SK-N-SH treated with all-trans-retinoic acid at 6 μM for 48 hours (cell line): Measurements from ENCODE around the gene FAM8A1.

Source experiments
- ATAC-seq: fragments of 200-7000 bp; cut with Tn5 transposase; 3 replicates; pipeline ENCODE4 v1.9.1; 2020; ENCODE audit warnings: mild to moderate bottlenecking, moderate library complexity
- CSDC2 ChIP-seq: fragments of 250-450 bp; sonication (Bioruptor Pico); IDR thresholded peaks from 2 replicates; pipeline ENCODE4 v1.5.0; 2020; ENCODE audit warnings: mild to moderate bottlenecking, moderate library complexity
- CSRNP3 ChIP-seq: fragments of 250-450 bp; sonication (Bioruptor Pico); IDR thresholded peaks from 2 replicates; pipeline ENCODE4 v1.5.1; 2021; ENCODE audit warnings: mild to moderate bottlenecking, moderate library complexity
- ESRRG ChIP-seq: fragments of 250-450 bp; sonication (Bioruptor Pico); IDR thresholded peaks from 2 replicates; pipeline ENCODE4 v1.6.1; 2021; ENCODE audit warnings: mild to moderate bottlenecking
- GLIS3 ChIP-seq: fragments of 250-450 bp; sonication (Bioruptor Pico); IDR thresholded peaks from 2 replicates; pipeline ENCODE4 v1.5.0; 2020; ENCODE audit warnings: mild to moderate bottlenecking, moderate library complexity
- ISL1 ChIP-seq: fragments of 250-450 bp; sonication (Bioruptor Pico); IDR thresholded peaks from 2 replicates; pipeline ENCODE4 v2.1.2; 2022; ENCODE audit warnings: mild to moderate bottlenecking, moderate library complexity
- PPARA ChIP-seq: fragments of 250-450 bp; sonication (Bioruptor Pico); IDR thresholded peaks from 2 replicates; pipeline ENCODE4 v1.5.0; 2020; ENCODE audit warnings: mild to moderate bottlenecking, borderline replicate concordance
- RARB ChIP-seq: fragments of 250-450 bp; sonication (Bioruptor Pico); IDR thresholded peaks from 2 replicates; pipeline ENCODE4 v1.8.0; 2021; ENCODE audit warnings: mild to moderate bottlenecking, moderate library complexity
- SNAI2 ChIP-seq: fragments of 250-450 bp; sonication (Bioruptor Pico); IDR thresholded peaks from 2 replicates; pipeline ENCODE4 v1.5.0; 2020; ENCODE audit warnings: mild to moderate bottlenecking, moderate library complexity
- TCF4 ChIP-seq: fragments of 250-450 bp; sonication (Bioruptor Pico); IDR thresholded peaks from 2 replicates; pipeline ENCODE4 v1.8.0; 2021; ENCODE audit warnings: mild to moderate bottlenecking, moderate library complexity, borderline replicate concordance
- TOX ChIP-seq: fragments of 250-450 bp; sonication (Bioruptor Pico); IDR thresholded peaks from 2 replicates; pipeline ENCODE4 v1.8.0; 2021; ENCODE audit warnings: mild to moderate bottlenecking, moderate library complexity, borderline replicate concordance
- TSHZ2 ChIP-seq: fragments of 250-450 bp; sonication (Bioruptor Pico); IDR thresholded peaks from 2 replicates; pipeline ENCODE4 v1.5.0; 2020; ENCODE audit warnings: mild to moderate bottlenecking, moderate library complexity
- ZC3H10 ChIP-seq: fragments of 250-450 bp; sonication (Bioruptor Pico); IDR thresholded peaks from 2 replicates; pipeline ENCODE4 v1.5.1; 2021; ENCODE audit warnings: mild to moderate bottlenecking, moderate library complexity
- ZFP3 ChIP-seq: fragments of 250-450 bp; sonication (Bioruptor Pico); IDR thresholded peaks from 2 replicates; pipeline ENCODE4 v1.5.0; 2020; ENCODE audit warnings: mild to moderate bottlenecking, moderate library complexity
- ZFP30 ChIP-seq: fragments of 450-650 bp; formaldehyde crosslinking; IDR thresholded peaks from 2 replicates; pipeline ENCODE4 v1.5.0; 2022; ENCODE audit warnings: mild to moderate bottlenecking, moderate library complexity
- ZNF565 ChIP-seq: fragments of 450-650 bp; formaldehyde crosslinking; conservative IDR thresholded peaks from 2 replicates; pipeline ENCODE4 v1.5.0; 2020; ENCODE audit warnings: low read depth, mild to moderate bottlenecking, moderate library complexity
- ZNF70 ChIP-seq: fragments of 450-650 bp; formaldehyde crosslinking; IDR thresholded peaks from 2 replicates; pipeline ENCODE4 v1.5.0; 2020; ENCODE audit warnings: mild to moderate bottlenecking, moderate library complexity
- ZNF8 ChIP-seq: fragments of 450-650 bp; formaldehyde crosslinking; IDR thresholded peaks from 2 replicates; pipeline ENCODE4 v1.5.0; 2020; ENCODE audit warnings: mild to moderate bottlenecking, moderate library complexity
- TF ChIP-seq, protein P1 (sequence below): fragments of 250-450 bp; sonication (Bioruptor Pico); IDR thresholded peaks from 2 replicates; pipeline ENCODE4 v1.8.0; 2020; ENCODE audit warnings: mild to moderate bottlenecking, moderate library complexity, borderline replicate concordance
- TF ChIP-seq, protein P2 (sequence below): fragments of 250-450 bp; sonication (Bioruptor Pico); IDR thresholded peaks from 2 replicates; pipeline ENCODE4 v1.5.1; 2020; ENCODE audit warnings: low read depth, mild to moderate bottlenecking, moderate library complexity

The FAM8A1 gene

DNA sequence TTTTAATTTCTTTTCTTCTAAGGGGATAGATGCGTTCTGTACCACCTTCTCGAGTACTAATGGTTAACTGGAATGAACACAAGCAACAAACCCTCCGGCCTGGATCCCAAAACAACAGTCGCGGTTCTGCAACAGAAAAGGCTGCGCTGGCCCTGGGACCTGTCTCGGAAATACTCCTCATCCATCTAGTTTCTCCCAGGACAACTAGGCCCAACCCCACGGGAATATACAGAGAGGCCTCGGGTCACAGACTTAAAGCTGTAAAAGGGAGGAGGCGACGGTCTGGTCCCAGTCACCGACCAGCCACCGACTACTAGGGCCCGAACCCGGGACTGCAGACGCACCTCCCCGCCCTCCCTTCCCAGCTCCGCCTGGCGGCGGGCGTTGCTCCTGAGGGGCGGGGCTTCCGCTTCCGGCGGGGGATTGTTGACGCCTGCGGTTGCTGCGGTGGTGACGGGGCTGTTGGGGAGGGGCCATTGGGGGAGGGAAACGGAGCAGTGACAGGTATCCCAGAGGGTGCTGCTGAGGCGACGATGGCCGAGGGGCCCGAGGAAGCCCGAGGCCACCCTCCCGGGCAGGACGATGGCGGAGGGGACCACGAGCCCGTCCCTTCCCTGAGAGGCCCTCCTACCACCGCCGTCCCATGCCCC is at the start of gene FAM8A1:
TSS of gene FAM8A1 (plus strand) at position 426 of the 650 bp plus-strand sequence. CDS start at position 534, 108 bp downstream.
- ATAC-seq, result peak; percentile 88
- TF ChIP-seq SNAI2 (CRISPR knock-in tag), result no peak
- TF ChIP-seq ZNF8, result no peak
- TF ChIP-seq ZNF70 (CRISPR knock-in tag), result no peak
- no peak for TF ChIP-seq ZFP3 (CRISPR knock-in tag)
- no peak for TF ChIP-seq TCF4 (CRISPR knock-in tag)
- no peak for TF ChIP-seq TOX
- TF ChIP-seq CSDC2 (CRISPR knock-in tag), result no peak
- TF ChIP-seq, protein P1, sequence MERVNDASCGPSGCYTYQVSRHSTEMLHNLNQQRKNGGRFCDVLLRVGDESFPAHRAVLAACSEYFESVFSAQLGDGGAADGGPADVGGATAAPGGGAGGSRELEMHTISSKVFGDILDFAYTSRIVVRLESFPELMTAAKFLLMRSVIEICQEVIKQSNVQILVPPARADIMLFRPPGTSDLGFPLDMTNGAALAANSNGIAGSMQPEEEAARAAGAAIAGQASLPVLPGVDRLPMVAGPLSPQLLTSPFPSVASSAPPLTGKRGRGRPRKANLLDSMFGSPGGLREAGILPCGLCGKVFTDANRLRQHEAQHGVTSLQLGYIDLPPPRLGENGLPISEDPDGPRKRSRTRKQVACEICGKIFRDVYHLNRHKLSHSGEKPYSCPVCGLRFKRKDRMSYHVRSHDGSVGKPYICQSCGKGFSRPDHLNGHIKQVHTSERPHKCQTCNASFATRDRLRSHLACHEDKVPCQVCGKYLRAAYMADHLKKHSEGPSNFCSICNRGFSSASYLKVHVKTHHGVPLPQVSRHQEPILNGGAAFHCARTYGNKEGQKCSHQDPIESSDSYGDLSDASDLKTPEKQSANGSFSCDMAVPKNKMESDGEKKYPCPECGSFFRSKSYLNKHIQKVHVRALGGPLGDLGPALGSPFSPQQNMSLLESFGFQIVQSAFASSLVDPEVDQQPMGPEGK (CRISPR knock-in tag), result no peak
- no peak for TF ChIP-seq ESRRG
- TF ChIP-seq, protein P2, sequence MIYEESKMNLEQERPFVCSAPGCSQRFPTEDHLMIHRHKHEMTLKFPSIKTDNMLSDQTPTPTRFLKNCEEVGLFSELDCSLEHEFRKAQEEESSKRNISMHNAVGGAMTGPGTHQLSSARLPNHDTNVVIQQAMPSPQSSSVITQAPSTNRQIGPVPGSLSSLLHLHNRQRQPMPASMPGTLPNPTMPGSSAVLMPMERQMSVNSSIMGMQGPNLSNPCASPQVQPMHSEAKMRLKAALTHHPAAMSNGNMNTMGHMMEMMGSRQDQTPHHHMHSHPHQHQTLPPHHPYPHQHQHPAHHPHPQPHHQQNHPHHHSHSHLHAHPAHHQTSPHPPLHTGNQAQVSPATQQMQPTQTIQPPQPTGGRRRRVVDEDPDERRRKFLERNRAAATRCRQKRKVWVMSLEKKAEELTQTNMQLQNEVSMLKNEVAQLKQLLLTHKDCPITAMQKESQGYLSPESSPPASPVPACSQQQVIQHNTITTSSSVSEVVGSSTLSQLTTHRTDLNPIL (CRISPR knock-in tag), result no peak
- no peak for TF ChIP-seq ZC3H10 (CRISPR knock-in tag)
- no peak for TF ChIP-seq TSHZ2
- TF ChIP-seq RARB, result no peak
- TF ChIP-seq ZNF565 (CRISPR knock-in tag), result no peak
- no peak for TF ChIP-seq PPARA (CRISPR knock-in tag)
- TF ChIP-seq CSRNP3 (CRISPR knock-in tag), result no peak
- no peak for TF ChIP-seq GLIS3 (CRISPR knock-in tag)
- TF ChIP-seq ISL1 (CRISPR knock-in tag), result no peak
- TF ChIP-seq ZFP30 (CRISPR knock-in tag), result no peak

GRCh38 chr6:17551383-17551958 is 48.6 kb upstream of the FAM8A1 start:
- ATAC-seq, result no peak
- TF ChIP-seq TOX (no peak), RARB (no peak), CSRNP3 (CRISPR knock-in tag) (no peak), ZC3H10 (CRISPR knock-in tag) (no peak)
- TF ChIP-seq, protein P1 (CRISPR knock-in tag), result no peak
